GM19463 (cell line): ENCODE results near the gene PMPCA.

ENCODE experiments used
- ATAC-seq: cut with Tn5 transposase; IDR thresholded peaks from one replicate; pipeline ENCODE4 v1.9.1; 2021; ENCODE audit warnings: mild to moderate bottlenecking, moderate library complexity; ENCODE audit not compliant: unreplicated experiment

Gene PMPCA

DNA sequence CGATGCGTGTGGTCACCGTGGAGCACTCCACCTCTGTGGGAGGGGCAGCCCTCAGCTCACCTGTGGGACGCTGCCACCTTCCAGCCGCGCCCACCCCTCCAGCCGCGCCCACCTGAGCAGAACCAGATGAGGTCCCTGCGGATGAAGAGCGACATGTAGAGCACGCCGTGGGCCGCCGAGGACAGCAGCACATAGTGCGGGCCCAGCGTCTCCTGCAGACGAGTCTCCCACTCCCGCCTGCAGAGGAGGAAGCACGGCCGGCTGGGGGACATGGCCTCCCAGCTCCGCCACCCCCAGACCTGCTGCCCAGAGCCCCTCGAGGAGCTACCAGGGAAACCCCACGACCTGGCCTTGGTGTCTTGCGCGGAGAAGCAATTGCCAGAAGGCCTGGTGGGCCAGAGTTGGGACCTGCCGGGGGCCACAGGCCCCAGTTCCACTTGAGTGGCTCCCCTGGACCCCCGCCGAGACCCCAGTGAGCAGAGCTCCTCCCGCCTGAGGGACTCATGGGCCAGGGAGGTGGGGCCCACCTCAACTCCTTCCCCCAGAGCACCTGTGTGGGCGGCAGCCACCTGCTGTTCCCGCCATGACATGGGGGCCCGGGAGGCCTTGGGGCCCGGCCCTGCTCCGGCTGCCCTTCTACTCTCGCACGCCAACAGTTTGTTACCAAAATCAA is 22.7 kb downstream of the PMPCA start:
- ATAC-seq, result no peak

GRCh38 chr9:136433849-136434579 is 23.6 kb downstream of the PMPCA start:
- no peak for ATAC-seq

DNA sequence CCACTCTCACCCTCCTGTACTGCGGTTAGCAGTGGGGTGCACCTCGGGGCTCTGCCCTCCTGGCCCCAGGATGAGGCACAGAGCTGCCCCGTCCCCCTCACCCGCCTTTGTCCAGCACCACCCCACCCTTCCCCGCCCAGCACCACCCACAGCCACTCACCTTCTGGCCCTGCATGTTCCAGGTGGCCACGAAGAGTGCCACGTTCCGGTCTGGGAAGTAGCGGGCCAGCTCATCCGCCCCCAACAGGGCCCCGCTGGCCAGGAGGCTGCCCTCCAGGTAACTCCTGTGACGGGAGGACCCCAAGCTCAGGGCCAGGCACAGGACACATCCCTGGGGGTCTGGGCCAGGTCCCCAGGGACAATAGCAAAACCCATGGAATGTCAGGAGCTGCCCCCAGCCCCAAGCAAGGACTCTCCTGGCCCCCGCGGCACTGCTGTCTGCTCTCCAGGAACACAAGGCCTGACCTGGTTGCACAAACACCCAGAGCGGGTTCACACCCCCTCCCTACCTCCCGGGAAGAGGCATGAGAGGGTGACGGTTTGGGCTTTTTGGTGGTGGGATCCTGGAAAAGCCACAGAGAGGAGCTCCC is 24.2 kb downstream of the PMPCA start:
- ATAC-seq, result no peak

DNA sequence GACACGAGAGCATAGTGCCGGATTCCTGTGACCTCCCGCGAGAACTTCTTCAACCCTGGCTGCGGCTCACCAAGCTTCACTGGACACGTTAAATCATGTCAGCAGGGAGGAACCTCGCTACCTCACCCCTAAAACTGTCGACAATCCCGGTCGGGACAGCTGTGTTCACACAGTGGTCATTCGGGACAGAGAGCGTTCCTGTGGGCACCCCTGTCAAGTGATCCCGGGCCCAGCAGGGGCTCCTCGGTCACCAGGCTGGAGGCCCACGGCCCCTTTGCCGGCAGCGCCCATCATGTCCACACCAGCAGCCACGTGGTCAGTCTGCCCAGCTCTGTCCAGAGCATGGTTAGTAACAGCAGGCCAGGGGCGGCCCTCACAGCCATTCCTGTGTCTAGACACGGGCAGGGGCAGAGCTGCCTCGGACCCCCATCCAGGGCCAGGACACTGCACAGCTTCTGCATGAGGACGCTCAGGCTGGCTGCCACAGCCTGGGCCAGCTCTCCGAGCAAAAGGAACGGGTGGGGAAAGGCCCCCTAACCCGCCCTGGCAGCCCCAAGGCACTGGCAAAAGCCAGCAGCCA is 25.7 kb downstream of the PMPCA start:
- ATAC-seq, result no peak

GRCh38 chr9:136437430-136437829 is 27.0 kb downstream of the PMPCA start:
- no peak for ATAC-seq

DNA sequence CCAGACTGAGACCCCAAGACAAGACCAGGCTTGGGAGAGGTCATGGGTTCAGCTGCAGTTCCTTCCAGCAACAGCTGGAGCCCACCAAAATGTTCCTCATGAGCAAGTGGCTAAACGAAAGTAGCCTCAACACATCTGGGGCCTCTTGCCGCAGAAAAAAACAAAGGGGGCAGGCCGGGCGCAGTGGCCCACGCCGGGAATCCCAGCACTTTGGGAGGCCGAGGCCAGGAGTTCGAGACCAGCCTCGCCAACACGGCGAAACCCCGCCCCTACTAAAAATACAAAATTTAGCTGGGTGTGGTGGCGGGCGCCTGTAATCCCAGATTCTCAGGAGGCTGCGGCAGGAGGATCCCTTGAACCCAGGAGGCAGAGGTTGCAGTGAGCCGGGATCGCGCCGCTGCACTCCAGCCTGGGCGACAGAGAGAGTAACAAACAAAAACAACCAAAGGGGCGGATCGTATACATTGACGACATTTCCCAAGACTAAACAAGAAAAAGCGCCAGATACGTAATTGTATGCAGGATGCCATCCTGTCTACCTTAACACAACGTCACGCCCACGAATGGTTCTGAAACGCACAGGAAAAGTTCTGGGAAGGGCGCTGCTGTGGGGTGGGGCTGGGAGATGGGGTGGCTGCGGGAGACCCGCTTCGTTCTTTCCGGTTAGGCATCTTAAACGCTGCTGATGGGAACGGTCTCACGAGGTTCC is 27.5 kb downstream of the PMPCA start:
- no peak for ATAC-seq

DNA sequence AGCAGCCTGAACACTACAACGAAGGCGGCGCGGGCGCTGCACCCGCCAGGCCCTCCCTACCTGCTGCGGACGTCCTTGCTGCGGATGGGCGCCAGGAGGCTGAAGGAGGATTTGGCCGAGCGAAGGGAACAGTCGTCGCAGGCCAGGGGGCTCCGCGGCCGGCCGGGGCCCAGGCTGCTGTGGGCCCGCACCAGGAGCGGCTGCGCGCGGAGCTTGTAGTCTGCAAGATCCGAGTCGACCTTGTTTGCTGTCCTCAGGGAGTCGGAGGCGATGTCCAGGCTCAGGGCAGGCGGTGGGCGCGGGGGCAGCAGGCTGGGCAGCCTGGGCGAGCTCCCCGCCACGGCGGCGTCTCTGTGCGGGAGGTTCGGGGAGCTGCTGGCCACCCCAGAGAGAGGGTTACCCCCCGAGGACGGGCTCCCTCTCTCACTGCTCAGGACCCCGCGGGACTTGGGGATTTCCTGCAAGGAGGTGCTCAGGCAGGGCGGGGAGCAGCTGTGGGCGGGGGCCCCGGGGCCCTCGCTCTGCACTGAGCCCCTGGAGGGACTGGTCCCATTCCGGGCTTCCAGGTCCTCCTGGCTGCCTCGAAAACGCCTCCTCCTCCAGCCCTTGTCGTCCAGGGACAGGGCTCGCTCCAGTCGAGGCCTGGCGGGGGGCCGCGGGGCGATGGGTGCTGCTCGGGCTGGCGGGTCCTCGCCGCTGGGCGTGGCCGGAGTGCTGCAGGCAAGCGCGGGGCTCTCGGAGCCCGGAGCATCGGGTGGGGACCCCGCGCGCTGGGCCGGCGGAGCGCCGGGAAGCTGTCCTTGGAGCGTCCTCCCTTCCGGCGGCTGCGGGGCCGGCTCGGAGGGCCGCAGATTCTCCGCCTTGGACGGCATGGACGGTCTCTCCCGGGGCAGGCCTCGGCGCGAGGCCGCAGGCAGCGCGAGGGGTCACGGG is 28.4 kb downstream of the PMPCA start:
- ATAC-seq, result peak; percentile 56

DNA sequence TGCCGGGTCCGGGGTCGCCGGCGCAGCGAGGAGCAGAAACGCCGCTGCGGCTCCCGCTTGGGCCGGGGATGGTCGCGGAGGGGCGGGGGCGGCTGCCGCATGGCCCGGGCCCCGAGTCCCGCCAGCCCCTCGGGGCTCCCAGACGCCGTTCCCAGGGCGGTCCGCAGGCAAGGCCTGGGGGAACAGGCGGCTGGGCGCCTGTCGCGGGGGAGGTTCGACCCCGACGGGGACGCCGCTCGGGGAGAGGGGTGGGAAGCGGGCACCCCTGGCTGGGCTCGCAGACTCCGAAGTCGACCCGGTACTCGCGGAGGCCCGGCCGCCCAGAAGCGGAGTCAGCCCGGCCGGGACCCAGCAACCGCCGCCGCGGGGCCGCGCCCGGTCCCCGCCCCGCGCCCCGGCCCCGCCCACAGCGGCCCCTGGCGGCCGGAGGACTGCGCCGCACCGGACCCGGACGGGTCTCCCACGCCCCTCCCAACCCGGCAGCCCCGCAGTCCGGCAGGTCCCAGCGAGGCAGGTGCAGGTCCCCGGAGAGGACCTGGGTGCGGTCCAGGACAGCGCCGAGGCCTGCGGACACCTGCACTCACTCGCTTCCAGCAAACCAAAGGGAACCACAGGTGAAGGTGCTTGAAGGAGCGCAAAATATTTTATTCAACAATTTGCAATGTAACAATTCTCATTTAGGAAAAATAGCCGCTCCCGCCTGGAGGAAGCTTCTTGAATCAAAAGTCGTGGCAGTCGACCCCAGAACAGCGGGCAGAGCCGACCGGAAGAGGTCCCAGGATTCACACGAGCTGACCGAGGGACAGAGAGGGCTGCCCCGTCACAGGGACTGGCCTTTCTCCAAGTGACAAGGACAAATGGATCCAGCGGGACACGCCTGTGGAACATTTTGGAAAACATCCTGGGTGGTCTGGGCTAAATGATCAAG is 29.3 kb downstream of the PMPCA start, which contains the start of gene INPP5E:
TSS of gene INPP5E (minus strand) at position 365 of the 928 bp plus-strand sequence. CDS start 426 bp downstream, outside the sequence.
- ATAC-seq, result peak; percentile 69

DNA sequence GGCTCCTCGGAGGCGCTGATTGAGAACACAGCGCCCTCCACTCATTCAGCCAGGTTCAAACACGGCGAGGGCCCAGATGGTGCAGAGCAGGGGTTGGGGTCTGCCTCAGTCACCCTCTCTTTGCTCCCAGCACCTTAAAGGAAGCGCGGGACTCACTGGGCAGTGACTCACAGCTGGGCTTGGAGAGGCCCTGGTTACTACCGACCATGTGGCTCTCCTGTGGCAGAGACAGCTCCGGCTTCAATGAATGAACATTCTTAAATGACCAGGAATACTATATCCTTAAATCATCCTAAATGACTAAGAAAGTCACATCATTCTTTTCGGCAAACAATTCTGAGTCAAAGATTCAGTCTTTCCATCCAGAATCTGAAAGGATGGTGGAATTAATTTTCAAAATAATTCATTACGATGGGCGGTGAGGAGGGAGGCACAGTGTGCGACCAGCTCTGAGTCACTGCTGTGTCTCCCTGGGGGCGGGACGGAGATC is 30.8 kb downstream of the PMPCA start:
- ATAC-seq, result no peak

- ATAC-seq, result no peak
Observed at GRCh38 chr9:136441681-136442245, 31.3 kb downstream of the PMPCA start.

GRCh38 chr9:136442265-136442664 is 31.8 kb downstream of the PMPCA start:
- no peak for ATAC-seq

DNA sequence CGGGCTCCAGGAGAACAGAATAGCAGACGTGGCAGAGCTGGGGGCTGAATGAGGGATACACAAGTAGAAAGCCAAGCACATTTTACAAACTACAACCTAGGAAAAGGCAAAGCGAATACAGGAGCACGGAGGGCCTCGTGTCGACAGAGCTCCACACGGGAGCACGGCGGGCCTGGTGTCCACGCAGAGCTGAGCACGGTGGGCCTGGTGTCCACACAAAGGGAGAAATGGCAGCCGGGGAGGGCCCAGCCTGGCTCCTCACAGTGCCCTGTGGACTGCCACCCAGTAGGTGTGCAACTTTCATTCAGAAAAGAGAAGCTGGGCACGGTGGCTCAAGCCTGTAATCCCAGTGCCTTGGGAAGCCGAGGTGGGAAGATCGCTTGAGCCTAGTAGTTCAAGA is 32.6 kb downstream of the PMPCA start:
- no peak for ATAC-seq

DNA sequence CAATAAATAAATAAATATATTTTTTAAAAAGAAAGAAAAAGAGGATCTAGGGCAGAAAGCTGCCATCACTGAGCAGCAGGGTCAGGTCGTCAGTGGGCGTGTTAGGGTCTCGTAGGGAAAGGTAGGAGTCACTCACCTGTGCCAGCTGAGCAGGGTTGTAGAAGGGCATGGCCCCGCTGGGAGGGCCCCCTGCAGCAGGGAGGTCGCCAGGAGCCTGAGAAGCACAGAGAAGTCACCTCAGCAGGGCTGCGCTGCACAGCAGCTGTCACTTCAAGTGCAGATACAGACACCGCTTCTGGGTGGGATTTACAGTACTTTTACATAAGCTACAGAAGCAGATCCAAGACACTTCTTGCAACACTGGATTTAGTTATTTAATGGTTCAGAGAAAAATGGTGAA is 33.2 kb downstream of the PMPCA start:
- no peak for ATAC-seq

DNA sequence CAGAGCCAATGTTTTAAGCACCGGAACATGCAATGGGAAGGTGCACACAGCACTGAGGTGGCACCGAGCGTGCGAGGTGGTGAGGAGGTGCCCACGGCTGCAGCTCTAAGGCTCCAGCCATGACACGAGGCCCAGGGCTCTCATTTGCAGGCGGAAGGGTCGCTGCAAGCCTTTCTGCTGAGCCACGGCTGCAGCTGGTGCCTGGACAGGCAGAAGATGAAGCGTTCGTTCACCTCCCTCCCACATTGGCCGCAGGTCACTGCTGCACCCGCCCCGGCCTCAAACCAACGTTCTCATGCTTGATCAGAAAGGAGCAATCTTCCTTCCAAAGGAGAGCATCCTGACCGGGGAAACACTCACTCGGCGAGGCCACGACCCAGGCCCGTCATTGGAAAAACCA is 33.6 kb downstream of the PMPCA start:
- no peak for ATAC-seq

- ATAC-seq, result no peak
Observed at GRCh38 chr9:136445799-136446198, 35.3 kb downstream of the PMPCA start.

DNA sequence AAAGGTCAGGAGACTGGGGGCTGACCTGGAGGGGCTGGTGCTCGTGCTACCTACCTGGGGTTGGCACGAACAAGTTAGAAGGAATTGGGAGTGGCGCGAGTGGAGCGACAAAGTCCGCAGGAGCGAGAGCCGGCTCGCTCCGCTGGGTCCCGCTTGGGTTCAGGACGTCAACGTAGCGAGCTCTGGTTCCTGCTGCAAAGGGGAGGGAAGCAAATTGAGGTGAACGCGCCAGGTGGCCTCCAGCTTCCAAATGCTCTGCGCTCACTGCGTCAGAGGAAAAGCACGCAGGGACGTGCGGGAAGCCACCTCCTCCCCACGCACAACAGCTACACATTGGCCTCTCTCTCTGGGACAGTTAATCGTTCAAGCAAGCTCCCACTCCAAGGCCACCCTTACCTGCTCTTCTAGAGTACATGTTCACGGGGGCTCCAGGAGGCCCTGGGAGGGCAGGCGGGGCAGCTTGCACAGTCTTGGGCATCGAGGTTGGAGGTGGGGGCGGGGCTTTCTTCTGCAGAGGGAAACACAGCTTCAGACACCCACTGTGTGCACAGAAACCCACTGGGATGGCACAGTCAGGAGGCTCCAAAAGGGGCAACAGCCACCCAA is 36.8 kb downstream of the PMPCA start:
- no peak for ATAC-seq

- ATAC-seq, result no peak
Observed at GRCh38 chr9:136448655-136449054, 38.2 kb downstream of the PMPCA start.
